ENCODE results near the gene ATP4B. TPM values are rescaled to one million over a fixed set of nuclear protein-coding genes. Genes with fewer than 3 reads are reported as not detected.

ATP4B gene
- total RNA-seq, 5 donors from 2014 or later (not counting 1 experiment from before 2014, with no cell fraction given), result not detected

- no peaks in the 10 kb centered on the region for H3K36me3 Mint-ChIP-seq
- no peak overlapping the region for H3K27ac Mint-ChIP-seq
- no peak for ATAC-seq (replicated peaks in 1 of 4)
- CTCF ChIA-PET, result no interaction called here
- H3K9me3 Mint-ChIP-seq, result no peaks in the 10 kb centered on the region
- H3K36me3 ChIP-seq (ENCODE audit: control insufficient read depth in 2 of 2, extremely low read depth in 1 of 2, insufficient read depth in 1 of 2, low read length in 1 of 2), result peaks cover 5 to 6% of the 10 kb centered on the region in 2 donors
- H3K4me3 Mint-ChIP-seq, result no peak overlapping the region
- H3K27ac ChIP-seq (ENCODE audit: low read length), result no peak overlapping the region
- POLR2A ChIA-PET, result no interaction called here
- no peak overlapping the region for H3K4me3 ChIP-seq (ENCODE audit: control insufficient read depth in 1 of 2, extremely low read depth in 1 of 2, low read length in 1 of 2)
- no peaks in the 10 kb centered on the region for H3K27me3 ChIP-seq (replicated peaks in 1 of 2; ENCODE audit: control insufficient read depth in 2 of 2, extremely low read depth in 1 of 2, insufficient read depth in 2 of 2, low read length in 1 of 2)
- WGBS (ENCODE audit: insufficient coverage), result 100% methylated on average over 2 of the region's 7 CpGs
- no peaks in the 10 kb centered on the region for H3K4me1 ChIP-seq (ENCODE audit: control insufficient read depth in 1 of 2, extremely low read depth in 1 of 2, insufficient read depth in 2 of 2, low read length in 2 of 2)
- DNase-seq, result no peak
- peaks cover 0 to 2% (median 0%) of the 10 kb centered on the region in 3 donors for H3K4me1 Mint-ChIP-seq
- no peaks in the 10 kb centered on the region for H3K27me3 Mint-ChIP-seq
- no peaks in the 10 kb centered on the region for H3K9me3 ChIP-seq
Measured at GRCh38 chr13:113618455-113618854, 39.5 kb downstream of the ATP4B start.

- DNase-seq, result no peak
- H3K4me1 Mint-ChIP-seq, result peaks cover 0 to 2% (median 0%) of the 10 kb centered on the region in 3 donors
- H3K36me3 Mint-ChIP-seq, result no peaks in the 10 kb centered on the region
- no peaks in the 10 kb centered on the region for H3K27me3 Mint-ChIP-seq
- H3K27ac Mint-ChIP-seq, result no peak overlapping the region
- no peaks in the 10 kb centered on the region for H3K9me3 Mint-ChIP-seq
- ChIA-PET CTCF (no interaction called here), POLR2A (no interaction called here)
- ATAC-seq (replicated peaks in 1 of 4), result no peak
- H3K9me3 ChIP-seq, result no peaks in the 10 kb centered on the region
- no peak overlapping the region for H3K27ac ChIP-seq (ENCODE audit: low read length)
- WGBS (ENCODE audit: insufficient coverage), result 97% methylated on average over 3 of the region's 5 CpGs
- no peak overlapping the region for H3K4me3 ChIP-seq (ENCODE audit: control insufficient read depth in 1 of 2, extremely low read depth in 1 of 2, low read length in 1 of 2)
- H3K4me3 Mint-ChIP-seq, result no peak overlapping the region
- H3K27me3 ChIP-seq (replicated peaks in 1 of 2; ENCODE audit: control insufficient read depth in 2 of 2, extremely low read depth in 1 of 2, insufficient read depth in 2 of 2, low read length in 1 of 2), result no peaks in the 10 kb centered on the region
- H3K36me3 ChIP-seq (ENCODE audit: control insufficient read depth in 2 of 2, extremely low read depth in 1 of 2, insufficient read depth in 1 of 2, low read length in 1 of 2), result peaks cover 2 to 3% of the 10 kb centered on the region in 2 donors
- H3K4me1 ChIP-seq (ENCODE audit: control insufficient read depth in 1 of 2, extremely low read depth in 1 of 2, insufficient read depth in 2 of 2, low read length in 2 of 2), result no peaks in the 10 kb centered on the region
Measured at GRCh38 chr13:113617961-113618360, 40.0 kb downstream of the ATP4B start.

- Histone ChIP-seq H3K4me3 (ENCODE audit: control insufficient read depth in 1 of 2, extremely low read depth in 1 of 2, low read length in 1 of 2) (no peak overlapping the region), H3K27ac (ENCODE audit: low read length) (no peak overlapping the region), H3K27me3 (replicated peaks in 1 of 2; ENCODE audit: control insufficient read depth in 2 of 2, extremely low read depth in 1 of 2, insufficient read depth in 2 of 2, low read length in 1 of 2) (no peaks in the 10 kb centered on the region), H3K36me3 (ENCODE audit: control insufficient read depth in 2 of 2, extremely low read depth in 1 of 2, insufficient read depth in 1 of 2, low read length in 1 of 2) (peaks cover 0 to 8% of the 10 kb centered on the region in 2 donors), H3K4me1 (ENCODE audit: control insufficient read depth in 1 of 2, extremely low read depth in 1 of 2, insufficient read depth in 2 of 2, low read length in 2 of 2) (no peaks in the 10 kb centered on the region), H3K9me3 (no peaks in the 10 kb centered on the region)
- Mint-ChIP-seq H3K27ac (no peak overlapping the region), H3K36me3 (peaks cover 2% of the 10 kb centered on the region), H3K27me3 (no peaks in the 10 kb centered on the region), H3K4me3 (no peak overlapping the region), H3K9me3 (no peaks in the 10 kb centered on the region), H3K4me1 (peaks cover 0 to 3% (median 2%) of the 10 kb centered on the region in 3 donors)
- ChIA-PET CTCF (interaction anchor here in 1 of 2 donors (0.6 kb wide), 1 partner anchor 493 kb away, joined by 3 read pairs; no protein-coding TSS in a partner anchor), POLR2A (no interaction called here)
- WGBS (ENCODE audit: insufficient coverage), result 88% methylated on average over 18 of the region's 18 CpGs
- DNase-seq (no peak), ATAC-seq (replicated peaks in 1 of 4) (no peak)
Measured at GRCh38 chr13:113616991-113617749, 40.8 kb downstream of the ATP4B start.

- no peak overlapping the region for H3K27ac Mint-ChIP-seq
- CTCF ChIA-PET, result interaction anchor here in 1 of 2 donors (0.6 kb wide), 1 partner anchor 494 kb away, joined by 3 read pairs; no protein-coding TSS in a partner anchor
- no peak for ATAC-seq (replicated peaks in 1 of 4)
Measured at GRCh38 chr13:113616281-113616906, 41.6 kb downstream of the ATP4B start.

GRCh38 chr13:113613789-113614379 lies 44.1 kb downstream of the ATP4B start:
- CTCF ChIA-PET, result no interaction called here
- H3K9me3 Mint-ChIP-seq, result no peaks in the 10 kb centered on the region
- no peak overlapping the region for H3K27ac ChIP-seq (ENCODE audit: low read length)
- POLR2A ChIA-PET, result no interaction called here
- H3K4me1 Mint-ChIP-seq, result peaks cover 0 to 18% (median 4%) of the 10 kb centered on the region in 3 donors
- H3K27me3 ChIP-seq (replicated peaks in 1 of 2; ENCODE audit: control insufficient read depth in 2 of 2, extremely low read depth in 1 of 2, insufficient read depth in 2 of 2, low read length in 1 of 2), result no peaks in the 10 kb centered on the region
- no peaks in the 10 kb centered on the region for H3K27me3 Mint-ChIP-seq
- H3K4me3 ChIP-seq (ENCODE audit: control insufficient read depth in 1 of 2, extremely low read depth in 1 of 2, low read length in 1 of 2), result no peak overlapping the region
- H3K27ac Mint-ChIP-seq, result no peak overlapping the region
- ATAC-seq (replicated peaks in 1 of 4) (no peak), DNase-seq (no peak)
- peaks cover 7 to 21% of the 10 kb centered on the region in 2 donors for H3K36me3 ChIP-seq (ENCODE audit: control insufficient read depth in 2 of 2, extremely low read depth in 1 of 2, insufficient read depth in 1 of 2, low read length in 1 of 2)
- WGBS (ENCODE audit: insufficient coverage), result 96% methylated on average over 13 of the region's 16 CpGs
- H3K4me1 ChIP-seq (ENCODE audit: control insufficient read depth in 1 of 2, extremely low read depth in 1 of 2, insufficient read depth in 2 of 2, low read length in 2 of 2), result no peaks in the 10 kb centered on the region
- H3K9me3 ChIP-seq, result no peaks in the 10 kb centered on the region
- no peak overlapping the region for H3K4me3 Mint-ChIP-seq
- peaks cover 14% of the 10 kb centered on the region for H3K36me3 Mint-ChIP-seq

More at GRCh38 chr13:113616281-113616906, 41.6 kb downstream of the ATP4B start:
- no peak overlapping the region for H3K4me3 ChIP-seq (ENCODE audit: control insufficient read depth in 1 of 2, extremely low read depth in 1 of 2, low read length in 1 of 2)
- H3K9me3 ChIP-seq, result no peaks in the 10 kb centered on the region
- no peaks in the 10 kb centered on the region for H3K9me3 Mint-ChIP-seq
- H3K27ac ChIP-seq (ENCODE audit: low read length), result no peak overlapping the region
- POLR2A ChIA-PET, result no interaction called here
- peaks cover 3 to 16% of the 10 kb centered on the region in 2 donors for H3K36me3 ChIP-seq (ENCODE audit: control insufficient read depth in 2 of 2, extremely low read depth in 1 of 2, insufficient read depth in 1 of 2, low read length in 1 of 2)
- no peaks in the 10 kb centered on the region for H3K27me3 Mint-ChIP-seq
- H3K4me1 Mint-ChIP-seq, result peaks cover 0 to 7% (median 2%) of the 10 kb centered on the region in 3 donors
- H3K4me3 Mint-ChIP-seq, result no peak overlapping the region
- 94% methylated on average over 15 of the region's 20 CpGs for WGBS (ENCODE audit: insufficient coverage)
- no peaks in the 10 kb centered on the region for H3K27me3 ChIP-seq (replicated peaks in 1 of 2; ENCODE audit: control insufficient read depth in 2 of 2, extremely low read depth in 1 of 2, insufficient read depth in 2 of 2, low read length in 1 of 2)
- H3K4me1 ChIP-seq (ENCODE audit: control insufficient read depth in 1 of 2, extremely low read depth in 1 of 2, insufficient read depth in 2 of 2, low read length in 2 of 2), result no peaks in the 10 kb centered on the region
- peak in 1 of 35 experiments; percentile 24 for DNase-seq
- peaks cover 8% of the 10 kb centered on the region for H3K36me3 Mint-ChIP-seq

GRCh38 chr13:113612607-113613006 lies 45.4 kb downstream of the ATP4B start:
- H3K27me3 Mint-ChIP-seq, result no peaks in the 10 kb centered on the region
- H3K36me3 ChIP-seq (ENCODE audit: control insufficient read depth in 2 of 2, extremely low read depth in 1 of 2, insufficient read depth in 1 of 2, low read length in 1 of 2), result peaks cover 7 to 22% of the 10 kb centered on the region in 2 donors
- no peak overlapping the region for H3K27ac ChIP-seq (ENCODE audit: low read length)
- ChIA-PET CTCF (interaction anchor here in 1 of 2 donors (0.6 kb wide), 1 partner anchor 9 kb away, joined by 3 read pairs; no protein-coding TSS in a partner anchor), POLR2A (no interaction called here)
- no peaks in the 10 kb centered on the region for H3K27me3 ChIP-seq (replicated peaks in 1 of 2; ENCODE audit: control insufficient read depth in 2 of 2, extremely low read depth in 1 of 2, insufficient read depth in 2 of 2, low read length in 1 of 2)
- peaks cover 0 to 18% (median 4%) of the 10 kb centered on the region in 3 donors for H3K4me1 Mint-ChIP-seq
- no peaks in the 10 kb centered on the region for H3K9me3 ChIP-seq
- ATAC-seq (replicated peaks in 1 of 4) (no peak), DNase-seq (no peak)
- 97% methylated on average over 8 of the region's 10 CpGs for WGBS (ENCODE audit: insufficient coverage)
- peaks cover 18% of the 10 kb centered on the region for H3K36me3 Mint-ChIP-seq
- no peak overlapping the region for H3K4me3 ChIP-seq (ENCODE audit: control insufficient read depth in 1 of 2, extremely low read depth in 1 of 2, low read length in 1 of 2)
- no peaks in the 10 kb centered on the region for H3K4me1 ChIP-seq (ENCODE audit: control insufficient read depth in 1 of 2, extremely low read depth in 1 of 2, insufficient read depth in 2 of 2, low read length in 2 of 2)
- no peaks in the 10 kb centered on the region for H3K9me3 Mint-ChIP-seq
- no peak overlapping the region for H3K4me3 Mint-ChIP-seq
- no peak overlapping the region for H3K27ac Mint-ChIP-seq
